CD14-positive monocyte (primary cell): ENCODE results near the gene ANKRD44. TPM values are rescaled to one million over a fixed set of nuclear protein-coding genes. Genes with fewer than 3 reads are reported as not detected.
A peak's percentile ranks its signal among the peaks of the same experiment; 100 is the strongest.

Experiments used
- DNase-seq, 3 donors: peaks; one replicate each; pipeline ENCODE4 v3.0.0-alpha.2; 2011 to 2022
- H2AFZ ChIP-seq: 2 replicates; pipeline ENCODE4 v1.6.0; 2012; ENCODE audit warnings: mild to moderate bottlenecking, low read depth, low read length, inconsistent platforms; ENCODE audit not compliant: insufficient read depth, poor library complexity, severe bottlenecking
- H3K27ac ChIP-seq, 2 donors: 1 replicate in 1 of 2; 2 replicates in 1 of 2; pipeline ENCODE4 v1.5.1; 2012 to 2013; ENCODE audit warnings: low read length in 2 of 2, control low read depth in 1 of 2, inconsistent platforms in 1 of 2, low read depth in 1 of 2, mild to moderate bottlenecking in 1 of 2
- H3K27me3 ChIP-seq, 2 donors: one replicate each; pipeline versions ENCODE4 v1.6.0 to v1.6.1; 2011 to 2013; ENCODE audit warnings: low read length in 2 of 2; ENCODE audit not compliant: control insufficient read depth in 2 of 2, insufficient read depth in 2 of 2
- H3K36me3 ChIP-seq, 2 donors: replicated peaks in 1 of 2; 1 replicate in 1 of 2; 2 replicates in 1 of 2; pipeline versions ENCODE4 v1.5.1 to v1.6.1; 2012 to 2013; ENCODE audit warnings: low read length in 2 of 2, control low read depth in 1 of 2, inconsistent platforms in 1 of 2, mild to moderate bottlenecking in 1 of 2; ENCODE audit not compliant: insufficient read depth in 2 of 2, control insufficient read depth in 1 of 2
- H3K4me1 ChIP-seq, 2 donors: 1 replicate in 1 of 2; 2 replicates in 1 of 2; pipeline versions ENCODE4 v1.5.1 to v1.6.1; 2012 to 2013; ENCODE audit warnings: low read length in 2 of 2, control low read depth in 1 of 2, inconsistent platforms in 1 of 2, mild to moderate bottlenecking in 1 of 2, moderate library complexity in 1 of 2; ENCODE audit not compliant: insufficient read depth in 2 of 2, control insufficient read depth in 1 of 2
- H3K4me2 ChIP-seq: replicated peaks from 2 replicates; pipeline ENCODE3; 2012; ENCODE audit warnings: low read length, moderate library complexity, mild to moderate bottlenecking; ENCODE audit not compliant: poor library complexity, severe bottlenecking; ENCODE audit errors: extremely low read depth
- H3K4me3 ChIP-seq, 3 experiments: fragments of 200-600 bp in 1 of 3; sonication (generic) in 1 of 3; replicated peaks in 1 of 3; 1 replicate in 2 of 3; 2 replicates in 1 of 3; pipeline ENCODE4 v1.5.1; 2011 to 2013; ENCODE audit warnings: low read length in 3 of 3, mild to moderate bottlenecking in 3 of 3, control low read depth in 2 of 3, low read depth in 2 of 3, inconsistent platforms in 1 of 3, moderate library complexity in 1 of 3
- H3K79me2 ChIP-seq: 2 replicates; pipeline ENCODE4 v1.6.0; 2012; ENCODE audit warnings: mild to moderate bottlenecking, control low read depth, inconsistent platforms, low read length, moderate library complexity; ENCODE audit not compliant: insufficient read depth
- H3K9ac ChIP-seq: 2 replicates; pipeline ENCODE4 v1.6.0; 2017; ENCODE audit warnings: low read length, mild to moderate bottlenecking; ENCODE audit not compliant: insufficient read depth, poor library complexity, severe bottlenecking
- H3K9me3 ChIP-seq, 2 donors: replicated peaks in 1 of 2; 1 replicate in 1 of 2; 2 replicates in 1 of 2; pipeline versions ENCODE4 v1.5.1 to v1.6.1; 2012 to 2013; ENCODE audit warnings: low read length in 2 of 2, control low read depth in 1 of 2; ENCODE audit not compliant: control insufficient read depth in 1 of 2, insufficient read depth in 1 of 2
- H4K20me1 ChIP-seq: 2 replicates; pipeline ENCODE4 v1.6.0; 2012; ENCODE audit warnings: mild to moderate bottlenecking, low read length, control low read depth, moderate library complexity; ENCODE audit not compliant: insufficient read depth
- H3K27ac Mint-ChIP-seq, 7 donors: one replicate each; pipeline ENCODE4 v1.8.0; 2020; ENCODE audit warnings: mild to moderate bottlenecking in 7 of 7, mixed read lengths in 7 of 7, moderate library complexity in 6 of 7, inconsistent platforms in 2 of 7
- H3K27me3 Mint-ChIP-seq, 3 donors: one replicate each; pipeline ENCODE4 v1.8.0; 2021 to 2022; ENCODE audit warnings: low read depth in 3 of 3, mild to moderate bottlenecking in 3 of 3, mixed read lengths in 3 of 3, moderate library complexity in 3 of 3, inconsistent platforms in 1 of 3
- H3K36me3 Mint-ChIP-seq, 2 donors: one replicate each; pipeline ENCODE4 v1.8.0; 2020; ENCODE audit warnings: mixed read lengths in 2 of 2, inconsistent platforms in 1 of 2, mild to moderate bottlenecking in 1 of 2
- H3K4me1 Mint-ChIP-seq: one replicate; pipeline ENCODE4 v1.8.0; 2020; ENCODE audit warnings: mild to moderate bottlenecking, mixed read lengths
- H3K4me3 Mint-ChIP-seq, 2 donors: one replicate each; pipeline ENCODE4 v1.8.0; 2020; ENCODE audit warnings: mild to moderate bottlenecking in 2 of 2, mixed read lengths in 2 of 2, moderate library complexity in 1 of 2
- H3K9me3 Mint-ChIP-seq, 7 donors: one replicate each; pipeline ENCODE4 v1.8.0; 2020 to 2022; ENCODE audit warnings: mixed read lengths in 7 of 7, mild to moderate bottlenecking in 6 of 7, moderate library complexity in 6 of 7, inconsistent platforms in 2 of 7
- WGBS: methylation state at CpG from one replicate; pipeline ENCODE4 v1.1.5; 2013; ENCODE audit warnings: missing lambda C conversion rate; ENCODE audit not compliant: insufficient coverage; 5-methylcytosine and 5-hydroxymethylcytosine counted together
- intact Hi-C, 2 donors: fragments of 100-400 bp; cut with micrococcal nuclease; formaldehyde crosslinking; loops; one replicate each; pipeline versions ENCODE4 v1.15.0 to v1.15.1; 2023
- polyA plus RNA-seq, 3 donors: library from polyadenylated mRNA; depleted of rRNA in 1 of 3; unstranded in 2 of 3; stranded (reverse) in 1 of 3; fragments of 300-500 nt in 2 of 3; fragments of >200 nt in 1 of 3; fragmentation: Illumina TruSeq in 2 of 3; gene quantifications; 1 replicate in 2 of 3; 2 replicates in 1 of 3; pipeline ENCODE4 v1.2.3, GENCODE V29; 2012 to 2021
- TF ChIP-seq, protein P1 (sequence below): fragments of 200-600 bp; IDR thresholded peaks from one replicate; pipeline ENCODE4 v1.8.0; 2022; ENCODE audit warnings: antibody characterized with exemption, mild to moderate bottlenecking

ANKRD44 gene
- polyA plus RNA-seq, 3 donors: 55.7 to 91.9 (median 64.9) TPM

DNA sequence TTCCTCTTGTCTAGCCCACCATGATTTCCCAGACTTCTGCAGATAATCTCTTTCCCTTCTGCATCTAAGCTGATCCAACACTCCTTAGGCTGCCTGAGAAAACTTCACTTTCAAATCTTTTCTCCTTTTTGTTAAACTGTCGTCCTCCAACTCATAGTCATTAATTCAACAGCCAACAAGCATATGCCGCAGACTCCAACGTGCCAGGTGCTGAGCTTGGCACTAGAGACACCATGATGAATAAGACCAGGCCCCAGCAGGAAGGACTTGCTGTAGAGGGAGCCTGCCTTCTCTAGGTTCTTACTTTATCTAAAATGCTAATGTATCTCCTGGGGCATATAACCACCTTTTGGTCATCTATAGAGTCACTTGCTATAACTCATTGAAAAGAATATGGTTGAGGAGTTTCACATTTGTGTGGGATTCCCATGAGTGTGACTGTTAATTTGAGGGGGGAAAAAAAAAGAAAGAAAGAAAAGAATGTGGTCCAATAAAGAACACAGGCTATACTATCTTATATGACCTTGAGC is 51.0 kb downstream of the ANKRD44 start:
- Mint-ChIP-seq H3K27ac (peak overlapping the region; percentile 92 to 97 (median 95)), H3K27me3 (peaks cover 0 to 3% (median 0%) of the 10 kb centered on the region in 3 donors), H3K4me1 (peaks cover 81% of the 10 kb centered on the region), H3K36me3 (peaks cover 6 to 14% of the 10 kb centered on the region in 2 donors), H3K4me3 (peak overlapping the region in 1 of 2 donors; percentile 81), H3K9me3 (peaks cover 0 to 3% (median 0%) of the 10 kb centered on the region in 7 donors)
- Histone ChIP-seq H2AFZ (no peak overlapping the region), H3K9ac (peak overlapping the region; percentile 33), H3K79me2 (peaks cover 89% of the 10 kb centered on the region), H3K27ac (peak overlapping the region; percentile 82 to 90), H3K27me3 (no peaks in the 10 kb centered on the region), H4K20me1 (peaks cover 35% of the 10 kb centered on the region), H3K4me1 (peaks cover 64 to 77% of the 10 kb centered on the region in 2 donors), H3K4me2 (peak overlapping the region; percentile 77), H3K9me3 (no peaks in the 10 kb centered on the region), H3K36me3 (no peaks in the 10 kb centered on the region), H3K4me3 (peak overlapping the region in 1 of 3 experiments; percentile 64)
- DNase-seq: no peak
- TF ChIP-seq, protein P1, sequence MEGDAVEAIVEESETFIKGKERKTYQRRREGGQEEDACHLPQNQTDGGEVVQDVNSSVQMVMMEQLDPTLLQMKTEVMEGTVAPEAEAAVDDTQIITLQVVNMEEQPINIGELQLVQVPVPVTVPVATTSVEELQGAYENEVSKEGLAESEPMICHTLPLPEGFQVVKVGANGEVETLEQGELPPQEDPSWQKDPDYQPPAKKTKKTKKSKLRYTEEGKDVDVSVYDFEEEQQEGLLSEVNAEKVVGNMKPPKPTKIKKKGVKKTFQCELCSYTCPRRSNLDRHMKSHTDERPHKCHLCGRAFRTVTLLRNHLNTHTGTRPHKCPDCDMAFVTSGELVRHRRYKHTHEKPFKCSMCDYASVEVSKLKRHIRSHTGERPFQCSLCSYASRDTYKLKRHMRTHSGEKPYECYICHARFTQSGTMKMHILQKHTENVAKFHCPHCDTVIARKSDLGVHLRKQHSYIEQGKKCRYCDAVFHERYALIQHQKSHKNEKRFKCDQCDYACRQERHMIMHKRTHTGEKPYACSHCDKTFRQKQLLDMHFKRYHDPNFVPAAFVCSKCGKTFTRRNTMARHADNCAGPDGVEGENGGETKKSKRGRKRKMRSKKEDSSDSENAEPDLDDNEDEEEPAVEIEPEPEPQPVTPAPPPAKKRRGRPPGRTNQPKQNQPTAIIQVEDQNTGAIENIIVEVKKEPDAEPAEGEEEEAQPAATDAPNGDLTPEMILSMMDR: no peak
- WGBS: 100% methylated on average over 3 of the region's 3 CpGs
- intact Hi-C loops: loop anchor here (2.0 to 10.0 kb wide), 5 partner anchors 33 to 55 kb away; no protein-coding TSS in a partner anchor

DNA sequence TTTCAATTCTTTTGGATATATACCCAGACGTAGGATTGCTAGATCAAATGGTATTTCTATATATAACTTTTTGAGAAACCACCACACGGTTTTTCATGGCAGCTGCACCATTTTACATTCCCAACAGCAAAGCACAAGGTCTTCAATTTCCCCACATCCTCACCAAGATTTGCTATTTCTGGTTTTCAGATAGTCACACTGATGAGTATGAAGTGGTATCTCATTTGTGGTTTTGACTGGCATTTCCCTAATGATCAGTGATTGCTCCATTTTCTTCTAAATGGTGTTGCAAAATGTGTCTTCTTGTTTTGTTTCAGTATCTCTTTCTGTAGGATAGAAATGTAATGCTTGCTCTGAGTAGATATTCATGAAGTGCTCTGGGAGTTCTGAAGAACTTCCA is 52.0 kb downstream of the ANKRD44 start:
- TF ChIP-seq, protein P1: no peak
- Histone ChIP-seq H3K27me3 (no peaks in the 10 kb centered on the region), H3K4me2 (peak overlapping the region; percentile 77), H4K20me1 (peaks cover 25% of the 10 kb centered on the region), H3K36me3 (no peaks in the 10 kb centered on the region), H3K4me3 (peak overlapping the region in 2 of 3 experiments; percentile 50 to 64), H3K9me3 (no peaks in the 10 kb centered on the region), H3K27ac (peak overlapping the region; percentile 82 to 90), H3K9ac (peak overlapping the region; percentile 33), H3K79me2 (peaks cover 89% of the 10 kb centered on the region), H3K4me1 (peaks cover 73 to 87% of the 10 kb centered on the region in 2 donors), H2AFZ (no peak overlapping the region)
- Mint-ChIP-seq H3K4me3 (peak overlapping the region; percentile 45 to 81), H3K36me3 (peaks cover 6 to 14% of the 10 kb centered on the region in 2 donors), H3K4me1 (peaks cover 82% of the 10 kb centered on the region), H3K27me3 (peaks cover 0 to 2% (median 0%) of the 10 kb centered on the region in 3 donors), H3K9me3 (peaks cover 0 to 3% (median 0%) of the 10 kb centered on the region in 7 donors), H3K27ac (peak overlapping the region; percentile 92 to 97 (median 95))
- WGBS: no CpG with 5 or more reads among the region's 2 CpGs
- intact Hi-C loops: loop anchor here (2.0 to 10.0 kb wide), 5 partner anchors 34 to 54 kb away; no protein-coding TSS in a partner anchor
- peak; percentile 83 to 94 (median 94) for DNase-seq
